Activated T-cell treated with anti-CD3 and anti-CD28 coated beads, Interleukin-2, amount 50 U/mL, for 1 hour (primary cell): ENCODE results near the gene SLC4A5.
"Not testable (repeated sequence)": the region's sequence is repeated elsewhere in the genome, so short reads cannot be mapped to it uniquely, and the experiment has no call there.

Experiments
- DNase-seq: peaks from one replicate; pipeline ENCODE4 v3.0.0-alpha.2; 2020

SLC4A5 gene

GRCh38 chr2:74227646-74228045, 115.6 kb downstream of the SLC4A5 start:
- no peak for DNase-seq

- DNase-seq = no peak
Measured at GRCh38 chr2:74226648-74227213, 116.5 kb downstream of the SLC4A5 start.

- no peak for DNase-seq
Measured at GRCh38 chr2:74225698-74226459, 117.3 kb downstream of the SLC4A5 start.

GRCh38 chr2:74223941-74224770, 119.1 kb downstream of the SLC4A5 start:
- no peak for DNase-seq

GRCh38 chr2:74222300-74222650, 120.9 kb downstream of the SLC4A5 start:
- DNase-seq = no peak

GRCh38 chr2:74221604-74222299, 121.5 kb downstream of the SLC4A5 start:
- DNase-seq = no peak

GRCh38 chr2:74221091-74221490, 122.1 kb downstream of the SLC4A5 start:
- DNase-seq = no peak

GRCh38 chr2:74219846-74220486, 123.2 kb downstream of the SLC4A5 start:
- no peak for DNase-seq

- no peak for DNase-seq
Measured at GRCh38 chr2:74216642-74217041, 126.6 kb downstream of the SLC4A5 start.

GRCh38 chr2:74215771-74216170, 127.4 kb downstream of the SLC4A5 start:
- DNase-seq = not testable (repeated sequence)

- no peak for DNase-seq
Measured at GRCh38 chr2:74212702-74213410, 130.4 kb downstream of the SLC4A5 start.

GRCh38 chr2:74206180-74206688, 137.0 kb downstream of the SLC4A5 start:
- DNase-seq = peak; percentile 35

GRCh38 chr2:74205596-74205995, 137.6 kb downstream of the SLC4A5 start:
- DNase-seq = no peak

- no peak for DNase-seq
Measured at GRCh38 chr2:74205113-74205512, 138.1 kb downstream of the SLC4A5 start.

GRCh38 chr2:74204436-74204835, 138.8 kb downstream of the SLC4A5 start:
- no peak for DNase-seq

- DNase-seq = no peak
Measured at GRCh38 chr2:74201596-74201995, 141.6 kb downstream of the SLC4A5 start.

- no peak for DNase-seq
Measured at GRCh38 chr2:74201196-74201595, 142.0 kb downstream of the SLC4A5 start.

GRCh38 chr2:74199871-74200305, 143.3 kb downstream of the SLC4A5 start:
- DNase-seq = no peak

GRCh38 chr2:74199275-74199701, 143.9 kb downstream of the SLC4A5 start:
- DNase-seq = no peak

GRCh38 chr2:74198461-74199274, 144.5 kb downstream of the SLC4A5 start, which contains the start of gene MTHFD2:
Gene MTHFD2 (plus strand): TSS chr2:74198615. CDS start chr2:74198642, 27 bp downstream.
- DNase-seq = peak; percentile 89

GRCh38 chr2:74198023-74198460, 145.2 kb downstream of the SLC4A5 start:
- no peak for DNase-seq
